AG09319 (cell line): Measurements from ENCODE around the gene KIF26B.

Experiments
- DNase-seq: peaks from one replicate; pipeline ENCODE4 v3.0.0-alpha.2; 2010; ENCODE audit warnings: low read depth; ENCODE audit errors: extremely low read depth
- CTCF ChIP-seq: IDR thresholded peaks from 2 replicates; pipeline ENCODE4 v1.5.1; 2011; ENCODE audit warnings: low read depth, mild to moderate bottlenecking, inconsistent platforms, low read length, moderate library complexity

The KIF26B gene

GRCh38 chr1:245677461-245678240 is 522.9 kb downstream of the KIF26B start:
- DNase-seq: no peak
- TF ChIP-seq CTCF: no peak

GRCh38 chr1:245678860-245679411 is 524.2 kb downstream of the KIF26B start:
- DNase-seq: no peak
- no peak for TF ChIP-seq CTCF

- no peak for TF ChIP-seq CTCF
- no peak for DNase-seq
These were observed 525.3 kb downstream of the KIF26B start for GRCh38 chr1:245679821-245680780.

GRCh38 chr1:245682638-245683628 is 528.1 kb downstream of the KIF26B start:
- DNase-seq: no peak
- no peak for TF ChIP-seq CTCF

GRCh38 chr1:245683676-245684075 is 528.9 kb downstream of the KIF26B start:
- no peak for TF ChIP-seq CTCF

GRCh38 chr1:245684166-245684565 is 529.4 kb downstream of the KIF26B start:
- no peak for TF ChIP-seq CTCF
- DNase-seq: no peak

More at GRCh38 chr1:245683676-245684075, 528.9 kb downstream of the KIF26B start:
- DNase-seq: no peak
